Measurements from ENCODE around the gene TRIM10. TPM values are rescaled to one million over a fixed set of nuclear protein-coding genes. Genes with fewer than 3 reads are reported as not detected.
A peak's percentile ranks its signal among the peaks of the same experiment; 100 is the strongest.

The TRIM10 gene
- total and polyA plus RNA-seq, 2 experiments from 2014 or later: 0.31 TPM; not detected in 1

DNA sequence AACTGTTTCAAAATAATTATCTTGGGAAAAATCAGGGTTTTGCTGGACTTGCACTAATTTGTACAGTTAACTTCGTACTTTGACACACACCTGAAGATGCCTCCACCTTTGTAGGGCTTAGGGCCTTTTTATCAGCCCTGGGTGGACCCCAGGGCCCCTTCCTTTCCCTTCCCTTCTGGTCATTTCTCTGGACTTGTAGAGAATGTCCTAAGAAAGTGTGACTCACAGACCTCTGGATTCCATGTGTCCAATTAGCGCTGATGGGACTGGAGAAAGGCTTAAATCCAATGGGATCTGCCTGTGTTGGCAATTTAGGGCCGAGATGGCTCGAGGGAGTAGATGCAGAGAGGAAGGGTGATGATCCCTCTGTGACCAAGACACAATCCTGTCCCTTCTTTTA, 11.7 kb upstream of the TRIM10 start:
- H3K36me3 Mint-ChIP-seq (ENCODE audit: low read depth): no peaks in the 10 kb centered on the region
- Histone ChIP-seq H2AFZ (peak overlapping the region; percentile 94), H3K9me2 (ENCODE audit: insufficient read depth) (no peaks in the 10 kb centered on the region), H4K20me1 (replicated peaks; ENCODE audit: insufficient read depth) (no peaks in the 10 kb centered on the region), H3K4me1 (ENCODE audit: insufficient read depth) (no peaks in the 10 kb centered on the region), H3K4me3 (peak overlapping the region; percentile 60), H3K27me3 (ENCODE audit: insufficient read depth) (peaks cover 48% of the 10 kb centered on the region), H3K4me2 (peak overlapping the region; percentile 83), H3K79me2 (replicated peaks; ENCODE audit: insufficient read depth) (no peaks in the 10 kb centered on the region), H3K36me3 (ENCODE audit: insufficient read depth) (no peaks in the 10 kb centered on the region), H3F3A (replicated peaks; ENCODE audit: low read depth) (0 out of 2 replicates have a peak, but pooled peaks cover 4% of the 10 kb centered on the region), H3K27ac (ENCODE audit: low read depth) (no peak overlapping the region)
- TF ChIP-seq CREB1 (CRISPR knock-in tag; IDR thresholded peaks at IDR 0.05; ENCODE audit: low read depth) (no peak), ZNF462 (CRISPR knock-in tag; IDR thresholded peaks at IDR 0.05) (no peak)
- TF ChIP-seq, protein P1, sequence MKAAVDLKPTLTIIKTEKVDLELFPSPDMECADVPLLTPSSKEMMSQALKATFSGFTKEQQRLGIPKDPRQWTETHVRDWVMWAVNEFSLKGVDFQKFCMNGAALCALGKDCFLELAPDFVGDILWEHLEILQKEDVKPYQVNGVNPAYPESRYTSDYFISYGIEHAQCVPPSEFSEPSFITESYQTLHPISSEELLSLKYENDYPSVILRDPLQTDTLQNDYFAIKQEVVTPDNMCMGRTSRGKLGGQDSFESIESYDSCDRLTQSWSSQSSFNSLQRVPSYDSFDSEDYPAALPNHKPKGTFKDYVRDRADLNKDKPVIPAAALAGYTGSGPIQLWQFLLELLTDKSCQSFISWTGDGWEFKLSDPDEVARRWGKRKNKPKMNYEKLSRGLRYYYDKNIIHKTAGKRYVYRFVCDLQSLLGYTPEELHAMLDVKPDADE (IDR thresholded peaks at IDR 0.05): no peak
- TF ChIP-seq, protein P2, sequence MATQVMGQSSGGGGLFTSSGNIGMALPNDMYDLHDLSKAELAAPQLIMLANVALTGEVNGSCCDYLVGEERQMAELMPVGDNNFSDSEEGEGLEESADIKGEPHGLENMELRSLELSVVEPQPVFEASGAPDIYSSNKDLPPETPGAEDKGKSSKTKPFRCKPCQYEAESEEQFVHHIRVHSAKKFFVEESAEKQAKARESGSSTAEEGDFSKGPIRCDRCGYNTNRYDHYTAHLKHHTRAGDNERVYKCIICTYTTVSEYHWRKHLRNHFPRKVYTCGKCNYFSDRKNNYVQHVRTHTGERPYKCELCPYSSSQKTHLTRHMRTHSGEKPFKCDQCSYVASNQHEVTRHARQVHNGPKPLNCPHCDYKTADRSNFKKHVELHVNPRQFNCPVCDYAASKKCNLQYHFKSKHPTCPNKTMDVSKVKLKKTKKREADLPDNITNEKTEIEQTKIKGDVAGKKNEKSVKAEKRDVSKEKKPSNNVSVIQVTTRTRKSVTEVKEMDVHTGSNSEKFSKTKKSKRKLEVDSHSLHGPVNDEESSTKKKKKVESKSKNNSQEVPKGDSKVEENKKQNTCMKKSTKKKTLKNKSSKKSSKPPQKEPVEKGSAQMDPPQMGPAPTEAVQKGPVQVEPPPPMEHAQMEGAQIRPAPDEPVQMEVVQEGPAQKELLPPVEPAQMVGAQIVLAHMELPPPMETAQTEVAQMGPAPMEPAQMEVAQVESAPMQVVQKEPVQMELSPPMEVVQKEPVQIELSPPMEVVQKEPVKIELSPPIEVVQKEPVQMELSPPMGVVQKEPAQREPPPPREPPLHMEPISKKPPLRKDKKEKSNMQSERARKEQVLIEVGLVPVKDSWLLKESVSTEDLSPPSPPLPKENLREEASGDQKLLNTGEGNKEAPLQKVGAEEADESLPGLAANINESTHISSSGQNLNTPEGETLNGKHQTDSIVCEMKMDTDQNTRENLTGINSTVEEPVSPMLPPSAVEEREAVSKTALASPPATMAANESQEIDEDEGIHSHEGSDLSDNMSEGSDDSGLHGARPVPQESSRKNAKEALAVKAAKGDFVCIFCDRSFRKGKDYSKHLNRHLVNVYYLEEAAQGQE (IDR thresholded peaks at IDR 0.05; ENCODE audit: unreplicated experiment): no peak
- peaks cover 37% of the 10 kb centered on the region for H3K27me3 Mint-ChIP-seq (ENCODE audit: insufficient read depth, low read depth, poor library complexity)
- peak overlapping the region; percentile 69; the same call in 2 of the 3 replicates for H3K4me3 Mint-ChIP-seq
- H3K27ac Mint-ChIP-seq: no peak overlapping the region
- ATAC-seq: no peak
- H3K4me1 Mint-ChIP-seq: peaks cover 12% of the 10 kb centered on the region; the same call in 2 of the 3 replicates
- no peaks in the 10 kb centered on the region for H3K9me3 Mint-ChIP-seq
- no peak for DNase-seq (ENCODE audit: low spot score)

Measured in GM23338 (cell line).